Stimulated activated CD8-positive, alpha-beta memory T cell treated with anti-CD3 and anti-CD28 coated beads, Interleukin-12 subunit alpha, Interleukin-12 subunit beta, amount 100 ng/mL, for 24 hours (primary cell): ENCODE data around the gene HOXB6.

Experiments
- DNase-seq: peaks from one replicate; pipeline ENCODE4 v3.0.0-alpha.2; 2020; ENCODE audit errors: extremely low read depth

Gene HOXB6

GRCh38 chr17:48609759-48610281 lies 5.0 kb upstream of the HOXB6 start:
- no peak for DNase-seq

GRCh38 chr17:48609033-48609432 lies 4.2 kb upstream of the HOXB6 start:
- DNase-seq, result no peak

- no peak for DNase-seq
Measured at GRCh38 chr17:48608494-48608834, 3.7 kb upstream of the HOXB6 start.

- no peak for DNase-seq
Measured at GRCh38 chr17:48606892-48607614, 2.3 kb upstream of the HOXB6 start.

- DNase-seq, result no peak
Measured at GRCh38 chr17:48605991-48606891, 1.5 kb upstream of the HOXB6 start.

- DNase-seq, result no peak
Measured at GRCh38 chr17:48605409-48605919, 678 bp upstream of the HOXB6 start.

GRCh38 chr17:48603959-48604769 lies 622 bp downstream of the HOXB6 start:
- no peak for DNase-seq

GRCh38 chr17:48601539-48602425 lies 3.0 kb downstream of the HOXB6 start:
- no peak for DNase-seq

GRCh38 chr17:48601207-48601538 lies 3.6 kb downstream of the HOXB6 start:
- DNase-seq, result no peak

GRCh38 chr17:48600244-48601098 lies 4.3 kb downstream of the HOXB6 start:
- DNase-seq, result no peak

GRCh38 chr17:48599354-48599753 lies 5.4 kb downstream of the HOXB6 start:
- no peak for DNase-seq

- no peak for DNase-seq
Measured at GRCh38 chr17:48598736-48599135, 6.0 kb downstream of the HOXB6 start.

- no peak for DNase-seq
Measured at GRCh38 chr17:48597778-48598631, 6.8 kb downstream of the HOXB6 start.

GRCh38 chr17:48597528-48597777 lies 7.3 kb downstream of the HOXB6 start:
- no peak for DNase-seq

- no peak for DNase-seq
Measured at GRCh38 chr17:48596735-48597527, 7.9 kb downstream of the HOXB6 start.

- no peak for DNase-seq
Measured at GRCh38 chr17:48596000-48596734, 8.6 kb downstream of the HOXB6 start.

GRCh38 chr17:48595278-48595999 lies 9.3 kb downstream of the HOXB6 start:
- DNase-seq, result no peak
